Tibial nerve (tissue), 4 donors: Measurements from ENCODE around the gene NOX1.

Experiments used
- CTCF ChIP-seq, 5 experiments: fragments of 200-600 bp in 3 of 5; fragments of 450-650 bp in 2 of 5; sonication (generic) in 3 of 5; IDR thresholded peaks; one replicate each; pipeline ENCODE4 v1.5.1; 2016 to 2019; ENCODE audit warnings: antibody characterized with exemption in 5 of 5, mild to moderate bottlenecking in 3 of 5, moderate library complexity in 2 of 5
- EP300 ChIP-seq, 2 donors: sonication (generic); formaldehyde crosslinking; IDR thresholded peaks; one replicate each; pipeline ENCODE4 v1.6.1; 2017; ENCODE audit warnings: antibody characterized with exemption in 2 of 2, mild to moderate bottlenecking in 1 of 2

GRCh38 chrX:100904433-100904832 lies 30.3 kb upstream of the NOX1 start:
- TF ChIP-seq CTCF (IDR thresholded peaks at IDR 0.05) (no peak), EP300 (IDR thresholded peaks at IDR 0.05) (no peak)
